ENCODE data around the gene KRT23. TPM values are rescaled to one million over a fixed set of nuclear protein-coding genes. Genes with fewer than 3 reads are reported as not detected.

Gene KRT23
- total and polyA plus RNA-seq, 2 of the 13 experiments (the other 11 are each of a cell fraction or from before 2014, with no cell fraction given), result 24.7 to 51.1 TPM

- TF ChIP-seq PHF5A (CRISPR knock-in tag; IDR thresholded peaks at IDR 0.05; ENCODE audit: low read depth, unreplicated experiment), result peak; percentile 48
- TF ChIP-seq ZNF788 (CRISPR knock-in tag; IDR thresholded peaks at IDR 0.05; ENCODE audit: borderline replicate concordance), result no peak
- no peak for TF ChIP-seq RORA (CRISPR knock-in tag; IDR thresholded peaks at IDR 0.05)
- TF ChIP-seq ZNF484 (CRISPR knock-in tag; IDR thresholded peaks at IDR 0.05; ENCODE audit: borderline replicate concordance, low read depth), result no peak
- TF ChIP-seq ZKSCAN8 (CRISPR knock-in tag; IDR thresholded peaks at IDR 0.05; ENCODE audit: borderline replicate concordance), result no peak
- peak; percentile 52; the same call in 1 of the 2 replicates for TF ChIP-seq BORCS8-MEF2B (CRISPR knock-in tag; IDR thresholded peaks at IDR 0.05)
- no peak for TF ChIP-seq SCMH1 (CRISPR knock-in tag; IDR thresholded peaks at IDR 0.05; ENCODE audit: borderline replicate concordance)
- no peak for TF ChIP-seq ISX (CRISPR knock-in tag; conservative IDR thresholded peaks at IDR 0.05)
- TF ChIP-seq RFXAP (CRISPR knock-in tag; IDR thresholded peaks at IDR 0.05; ENCODE audit: borderline replicate concordance), result no peak
- peak; percentile 86; the same call in 1 of the 2 replicates for TF ChIP-seq ETV5 (CRISPR knock-in tag; IDR thresholded peaks at IDR 0.05; ENCODE audit: borderline replicate concordance)
- TF ChIP-seq MIER3 (CRISPR knock-in tag; IDR thresholded peaks at IDR 0.05; ENCODE audit: borderline replicate concordance), result no peak
- peak; percentile 90 for TF ChIP-seq RARA (CRISPR knock-in tag; IDR thresholded peaks at IDR 0.05)
- TF ChIP-seq TBX3 (IDR thresholded peaks at IDR 0.05; ENCODE audit: borderline replicate concordance), result peak; percentile 18; the same call in 1 of the 2 replicates
- no peak for TF ChIP-seq ZFP62 (CRISPR knock-in tag; IDR thresholded peaks at IDR 0.05)
- 0 out of 2 replicates have a peak, but pooled peaks have one; percentile 12 for TF ChIP-seq MLX (CRISPR knock-in tag; IDR thresholded peaks at IDR 0.05)
- TF ChIP-seq SNRNP70 (IDR thresholded peaks at IDR 0.05; ENCODE audit: low read depth, low read length), result no peak
- no peak; the same call in 1 of the 2 replicates for TF ChIP-seq SMYD3 (CRISPR knock-in tag; IDR thresholded peaks at IDR 0.05)
- TF ChIP-seq HDAC6 (IDR thresholded peaks at IDR 0.05; ENCODE audit: low read depth, low read length), result no peak
- TF ChIP-seq PHF21A (CRISPR knock-in tag; IDR thresholded peaks at IDR 0.05), result peak; percentile 64
- TF ChIP-seq, protein P1, sequence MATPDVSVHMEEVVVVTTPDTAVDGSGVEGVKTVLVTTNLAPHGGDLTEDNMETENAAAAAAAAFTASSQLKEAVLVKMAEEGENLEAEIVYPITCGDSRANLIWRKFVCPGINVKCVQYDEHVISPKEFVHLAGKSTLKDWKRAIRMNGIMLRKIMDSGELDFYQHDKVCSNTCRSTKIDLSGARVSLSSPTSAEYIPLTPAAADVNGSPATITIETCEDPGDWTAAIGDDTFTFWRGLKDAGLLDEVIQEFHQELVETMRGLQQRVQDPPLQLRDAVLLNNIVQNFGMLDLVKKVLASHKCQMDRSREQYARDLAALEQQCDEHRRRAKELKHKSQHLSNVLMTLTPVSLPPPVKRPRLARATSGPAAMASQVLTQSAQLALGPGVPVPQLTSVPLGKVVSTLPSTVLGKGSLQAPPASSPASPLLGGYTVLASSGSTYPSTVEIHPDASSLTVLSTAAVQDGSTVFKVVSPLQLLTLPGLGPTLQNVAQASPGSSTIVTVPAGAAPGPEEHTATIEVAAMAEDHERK (CRISPR knock-in tag; IDR thresholded peaks at IDR 0.05; ENCODE audit: low read depth), result no peak
- no peak for TF ChIP-seq NPAS2 (CRISPR knock-in tag; IDR thresholded peaks at IDR 0.05; ENCODE audit: borderline replicate concordance)
- TF ChIP-seq ZNF292 (CRISPR knock-in tag; IDR thresholded peaks at IDR 0.05; ENCODE audit: borderline replicate concordance, low read depth), result no peak
- no peak for TF ChIP-seq ATF7-NPFF (CRISPR knock-in tag; IDR thresholded peaks at IDR 0.05; ENCODE audit: low read depth)
- TF ChIP-seq KDM1A (CRISPR knock-in tag; IDR thresholded peaks at IDR 0.05), result peak; percentile 87; the same call in 1 of the 2 replicates
- TF ChIP-seq SOX5 (CRISPR knock-in tag; IDR thresholded peaks at IDR 0.05; ENCODE audit: borderline replicate concordance), result peak; percentile 86; the same call in 1 of the 2 replicates
- TF ChIP-seq ZNF530 (CRISPR knock-in tag; IDR thresholded peaks at IDR 0.05; ENCODE audit: low read depth), result no peak
- 0 out of 2 replicates have a peak, but pooled peaks have one; percentile 28 for TF ChIP-seq BRCA1 (CRISPR knock-in tag; IDR thresholded peaks at IDR 0.05)
- TF ChIP-seq ZNF670 (CRISPR knock-in tag; IDR thresholded peaks at IDR 0.05; ENCODE audit: borderline replicate concordance), result 0 out of 2 replicates have a peak, but pooled peaks have one; percentile 22
- TF ChIP-seq ZNF556 (CRISPR knock-in tag; IDR thresholded peaks at IDR 0.05; ENCODE audit: borderline replicate concordance), result 0 out of 2 replicates have a peak, but pooled peaks have one; percentile 48
These were observed 20.9 kb upstream of the KRT23 start (continued) for GRCh38 chr17:40958086-40958953.
